GM06990 (cell line): ENCODE measurements around the gene AGFG1.

Source experiments
- DNase-seq: peaks from one replicate; pipeline ENCODE4 v3.0.0-alpha.2; 2011; ENCODE audit not compliant: insufficient read length; ENCODE audit errors: extremely low read depth
- H3K27me3 ChIP-seq: replicated peaks from 2 replicates; pipeline ENCODE4 v1.6.0; 2011; ENCODE audit warnings: low read length; ENCODE audit not compliant: control insufficient read depth, insufficient read depth
- H3K36me3 ChIP-seq: 2 replicates; pipeline ENCODE4 v1.5.1; 2011; ENCODE audit warnings: low read length; ENCODE audit not compliant: control insufficient read depth, insufficient read depth
- H3K4me3 ChIP-seq: replicated peaks from 2 replicates; pipeline ENCODE4 v1.5.1; 2011; ENCODE audit warnings: low read depth, mild to moderate bottlenecking, control low read depth, low read length
- TF ChIP-seq, protein P1 (sequence below): IDR thresholded peaks from 2 replicates; pipeline ENCODE4 v1.5.1; 2011; ENCODE audit warnings: low read length, control low read depth, mild to moderate bottlenecking, inconsistent platforms; ENCODE audit not compliant: insufficient read depth, poor library complexity, severe bottlenecking

AGFG1 gene

DNA sequence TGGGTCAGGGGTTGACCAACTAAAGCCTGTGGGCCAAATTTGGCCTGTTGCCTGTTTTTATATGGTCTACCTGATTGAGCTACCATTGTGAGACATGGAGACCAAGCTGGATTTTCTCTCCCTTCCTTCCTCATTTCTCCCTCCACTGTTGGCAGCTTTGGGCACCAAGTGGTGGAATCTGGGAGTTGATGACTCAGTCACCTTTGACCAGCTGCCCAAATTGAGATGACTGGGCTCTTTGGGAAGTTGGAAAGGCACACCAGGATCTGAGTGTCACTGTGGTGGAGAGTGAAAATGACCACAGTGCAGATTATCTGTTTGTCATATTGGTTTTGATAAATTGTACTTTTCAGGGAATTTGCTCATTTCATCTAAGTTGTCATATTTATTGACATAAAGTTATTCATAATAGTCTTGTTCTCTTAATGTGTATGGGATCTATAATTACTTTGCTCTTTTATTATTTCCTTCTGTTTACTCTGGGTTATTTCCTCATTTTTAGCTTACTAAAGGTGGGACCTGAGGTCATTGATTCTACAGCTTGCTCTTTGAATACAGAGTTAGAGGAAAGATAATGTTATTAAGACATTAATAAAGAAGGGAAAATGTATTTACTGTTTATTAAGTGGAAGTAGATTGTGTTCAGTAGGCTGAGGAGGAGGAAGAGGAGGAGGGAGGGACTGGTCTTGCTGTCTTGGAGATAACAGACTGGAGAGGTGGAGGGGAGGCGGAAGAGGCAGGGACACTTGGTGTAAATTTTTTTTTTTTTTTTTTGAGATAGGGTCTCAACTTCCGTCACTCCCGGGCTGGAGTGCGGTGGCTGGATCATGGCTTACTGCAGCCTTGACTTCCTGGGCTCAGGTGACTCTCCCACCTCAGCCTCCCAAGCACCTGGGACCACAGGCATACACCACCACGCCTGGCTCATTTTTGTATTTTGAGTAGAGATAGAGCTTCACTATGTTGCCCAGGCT lies 31.8 kb downstream of the AGFG1 start:
- no peak for DNase-seq
- Histone ChIP-seq H3K36me3 (peaks cover 2% of the 10 kb centered on the region), H3K27me3 (no peaks in the 10 kb centered on the region), H3K4me3 (no peak overlapping the region)
- TF ChIP-seq, protein P1, sequence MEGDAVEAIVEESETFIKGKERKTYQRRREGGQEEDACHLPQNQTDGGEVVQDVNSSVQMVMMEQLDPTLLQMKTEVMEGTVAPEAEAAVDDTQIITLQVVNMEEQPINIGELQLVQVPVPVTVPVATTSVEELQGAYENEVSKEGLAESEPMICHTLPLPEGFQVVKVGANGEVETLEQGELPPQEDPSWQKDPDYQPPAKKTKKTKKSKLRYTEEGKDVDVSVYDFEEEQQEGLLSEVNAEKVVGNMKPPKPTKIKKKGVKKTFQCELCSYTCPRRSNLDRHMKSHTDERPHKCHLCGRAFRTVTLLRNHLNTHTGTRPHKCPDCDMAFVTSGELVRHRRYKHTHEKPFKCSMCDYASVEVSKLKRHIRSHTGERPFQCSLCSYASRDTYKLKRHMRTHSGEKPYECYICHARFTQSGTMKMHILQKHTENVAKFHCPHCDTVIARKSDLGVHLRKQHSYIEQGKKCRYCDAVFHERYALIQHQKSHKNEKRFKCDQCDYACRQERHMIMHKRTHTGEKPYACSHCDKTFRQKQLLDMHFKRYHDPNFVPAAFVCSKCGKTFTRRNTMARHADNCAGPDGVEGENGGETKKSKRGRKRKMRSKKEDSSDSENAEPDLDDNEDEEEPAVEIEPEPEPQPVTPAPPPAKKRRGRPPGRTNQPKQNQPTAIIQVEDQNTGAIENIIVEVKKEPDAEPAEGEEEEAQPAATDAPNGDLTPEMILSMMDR: no peak

DNA sequence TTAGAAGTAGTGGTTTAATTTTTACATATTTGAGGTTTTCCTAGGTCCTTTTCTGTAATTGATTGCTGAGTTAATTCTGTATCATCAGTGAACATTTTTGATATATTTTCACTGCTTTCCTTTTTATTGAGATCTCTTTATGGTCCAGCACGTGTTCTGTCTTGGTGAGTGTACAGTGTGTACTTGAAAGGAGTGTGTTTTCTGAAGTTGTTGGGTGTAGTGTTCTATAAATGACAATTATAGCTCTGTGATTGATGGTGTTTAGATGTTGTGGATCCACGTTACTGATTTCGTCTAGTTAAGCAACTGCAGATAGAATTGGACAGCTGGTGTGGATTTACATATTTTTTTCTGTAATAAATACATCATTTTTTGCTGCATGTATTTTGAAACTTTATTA lies 32.7 kb downstream of the AGFG1 start:
- TF ChIP-seq, protein P1: no peak
- no peak for DNase-seq
- H3K4me3 ChIP-seq: no peak overlapping the region
- H3K27me3 ChIP-seq: no peaks in the 10 kb centered on the region
- peaks cover 2% of the 10 kb centered on the region; the same call in 1 of the 2 replicates for H3K36me3 ChIP-seq

DNA sequence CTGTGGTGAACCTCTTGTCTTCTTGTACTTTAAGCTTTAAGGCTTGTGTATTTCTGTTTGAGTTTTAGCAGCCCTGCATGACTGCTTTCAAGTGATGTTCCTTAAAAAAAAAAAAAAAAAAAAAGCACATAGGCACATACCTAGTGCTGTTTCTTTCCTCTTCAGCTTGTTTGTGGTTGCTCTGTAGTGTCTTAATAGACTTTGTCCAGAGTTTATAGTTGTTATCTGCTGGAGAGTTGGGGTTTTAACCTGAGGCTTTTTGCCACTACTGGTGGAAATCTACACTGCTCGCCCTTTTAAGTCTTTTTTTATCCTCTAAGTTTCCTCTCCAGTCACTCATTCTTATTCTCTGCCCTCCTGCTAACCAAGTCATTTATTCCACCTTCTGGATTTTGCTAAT lies 34.5 kb downstream of the AGFG1 start:
- Histone ChIP-seq H3K36me3 (no peaks in the 10 kb centered on the region), H3K4me3 (no peak overlapping the region), H3K27me3 (no peaks in the 10 kb centered on the region)
- TF ChIP-seq, protein P1: no peak
- DNase-seq: no peak

DNA sequence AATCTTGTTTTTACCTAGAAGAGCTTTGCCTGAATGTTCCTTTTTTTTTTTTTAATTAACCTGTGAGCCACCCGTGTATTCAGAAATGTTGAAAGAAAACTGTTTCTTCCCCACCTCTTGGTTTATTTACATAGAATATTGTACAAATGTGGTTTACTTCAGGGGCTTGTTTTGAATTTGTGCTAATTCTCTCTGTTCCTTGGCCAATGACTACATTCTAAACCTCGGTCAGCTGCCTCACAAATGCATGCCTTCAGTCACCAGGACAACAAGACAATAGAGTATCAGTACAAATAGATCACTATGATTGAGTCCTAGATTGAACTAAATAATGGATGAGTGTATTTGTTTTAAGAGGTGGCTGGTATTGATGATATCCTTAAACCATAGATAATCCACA lies 36.0 kb downstream of the AGFG1 start:
- H3K36me3 ChIP-seq: no peaks in the 10 kb centered on the region
- DNase-seq: no peak
- H3K4me3 ChIP-seq: no peak overlapping the region
- TF ChIP-seq, protein P1: no peak
- H3K27me3 ChIP-seq: no peaks in the 10 kb centered on the region

DNA sequence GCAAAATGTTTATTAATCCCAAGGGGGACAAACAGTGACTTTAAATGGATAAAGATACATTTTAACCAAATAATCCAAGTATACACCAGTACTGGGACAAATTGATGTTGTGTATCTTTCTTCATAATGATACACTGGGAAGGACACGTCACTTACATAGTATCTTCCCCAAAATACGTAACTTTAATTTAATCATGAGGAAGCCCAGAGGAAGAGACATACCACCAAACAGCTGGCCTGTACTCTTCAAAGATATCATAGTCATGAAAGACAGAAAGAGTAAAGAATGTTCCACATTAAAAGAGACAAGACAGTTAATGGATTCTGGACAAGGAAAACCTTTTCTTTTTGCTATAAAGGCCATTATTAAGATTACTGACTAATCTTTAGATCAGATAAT lies 37.1 kb downstream of the AGFG1 start:
- no peak overlapping the region for H3K4me3 ChIP-seq
- no peaks in the 10 kb centered on the region for H3K36me3 ChIP-seq
- TF ChIP-seq, protein P1: no peak
- DNase-seq: no peak
- H3K27me3 ChIP-seq: no peaks in the 10 kb centered on the region
